Body of pancreas (tissue), 4 donors: ENCODE data around the gene ELAC2.

Experiments used
- POLR2A ChIP-seq, 3 donors: fragments of 450-650 bp; IDR thresholded peaks; one replicate each; pipeline ENCODE4 v1.6.1; 2016; ENCODE audit warnings: antibody characterized with exemption in 3 of 3, mild to moderate bottlenecking in 2 of 3
- TF ChIP-seq, protein P1 (sequence below), 7 experiments: fragments of 450-650 bp in 4 of 7; fragments of 200-600 bp in 3 of 7; sonication (generic) in 3 of 7; IDR thresholded peaks; one replicate each; pipeline ENCODE4 v1.5.1; 2016 to 2019; ENCODE audit warnings: antibody characterized with exemption in 7 of 7

DNA sequence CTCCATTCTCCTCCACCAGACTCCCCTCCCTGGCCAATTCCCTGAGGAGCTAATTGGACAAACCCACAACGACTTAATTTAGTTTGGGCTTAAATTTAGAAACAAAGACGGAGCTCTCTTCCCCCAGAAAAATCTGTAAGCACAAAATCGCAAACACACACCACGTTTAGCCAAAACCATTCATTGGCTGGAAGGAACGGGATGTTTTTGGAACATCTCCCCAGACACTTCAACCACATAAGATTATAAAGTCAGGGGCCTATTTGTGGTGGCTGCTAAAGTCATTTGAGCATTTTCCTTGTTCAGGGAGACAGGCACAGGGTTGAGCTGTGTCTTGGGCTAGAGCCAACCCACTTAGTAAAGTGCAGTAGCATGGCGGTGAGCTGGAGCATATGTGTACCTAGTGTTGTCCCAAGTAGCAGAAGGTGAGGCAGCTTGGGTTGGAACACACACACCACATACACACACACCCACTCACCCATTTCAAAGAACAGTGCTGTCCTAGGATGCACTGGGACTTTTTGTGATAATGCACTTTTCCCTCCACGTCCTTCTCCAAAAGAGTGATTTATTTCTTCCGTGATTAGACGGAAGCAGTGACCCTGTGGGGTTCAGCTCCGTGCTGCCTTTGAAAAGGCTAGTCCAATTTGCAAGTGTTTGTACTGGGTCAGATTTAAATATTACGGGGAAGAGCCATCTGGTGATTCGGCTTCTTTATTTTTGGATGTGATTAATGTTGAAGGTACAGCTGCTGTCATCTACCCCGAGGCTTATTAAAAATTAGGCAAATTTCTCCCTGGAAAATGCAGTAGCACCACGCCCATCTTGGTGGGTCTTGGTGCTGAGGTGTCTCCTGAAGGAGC, 32.2 kb downstream of the ELAC2 start:
- TF ChIP-seq, protein P1, sequence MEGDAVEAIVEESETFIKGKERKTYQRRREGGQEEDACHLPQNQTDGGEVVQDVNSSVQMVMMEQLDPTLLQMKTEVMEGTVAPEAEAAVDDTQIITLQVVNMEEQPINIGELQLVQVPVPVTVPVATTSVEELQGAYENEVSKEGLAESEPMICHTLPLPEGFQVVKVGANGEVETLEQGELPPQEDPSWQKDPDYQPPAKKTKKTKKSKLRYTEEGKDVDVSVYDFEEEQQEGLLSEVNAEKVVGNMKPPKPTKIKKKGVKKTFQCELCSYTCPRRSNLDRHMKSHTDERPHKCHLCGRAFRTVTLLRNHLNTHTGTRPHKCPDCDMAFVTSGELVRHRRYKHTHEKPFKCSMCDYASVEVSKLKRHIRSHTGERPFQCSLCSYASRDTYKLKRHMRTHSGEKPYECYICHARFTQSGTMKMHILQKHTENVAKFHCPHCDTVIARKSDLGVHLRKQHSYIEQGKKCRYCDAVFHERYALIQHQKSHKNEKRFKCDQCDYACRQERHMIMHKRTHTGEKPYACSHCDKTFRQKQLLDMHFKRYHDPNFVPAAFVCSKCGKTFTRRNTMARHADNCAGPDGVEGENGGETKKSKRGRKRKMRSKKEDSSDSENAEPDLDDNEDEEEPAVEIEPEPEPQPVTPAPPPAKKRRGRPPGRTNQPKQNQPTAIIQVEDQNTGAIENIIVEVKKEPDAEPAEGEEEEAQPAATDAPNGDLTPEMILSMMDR (IDR thresholded peaks at IDR 0.05), result no peak
- TF ChIP-seq POLR2A (IDR thresholded peaks at IDR 0.05), result no peak
